T-cell (primary cell): ENCODE results near the gene PDHX. TPM values are rescaled to one million over a fixed set of nuclear protein-coding genes. Genes with fewer than 3 reads are reported as not detected.
A peak's percentile ranks its signal among the peaks of the same experiment; 100 is the strongest.

ENCODE experiments used
- ATAC-seq, 4 experiments: fragments of 200-7000 bp in 3 of 4; fragments of 150-1000 bp in 1 of 4; cut with Tn5 transposase; replicated peaks in 1 of 4; 1 replicate in 3 of 4; 2 replicates in 1 of 4; pipeline ENCODE4 v1.10.0; 2021; ENCODE audit warnings: moderate library complexity in 3 of 4, mild to moderate bottlenecking in 2 of 4, moderate number of reproducible peaks in 1 of 4
- CTCF ChIA-PET, 2 donors: fragments of 300-600 bp; sonication (Branson Sonifier 250); formaldehyde crosslinking; loops; one replicate each; lab custom pipeline; 2022; ENCODE audit warnings: antibody characterized with exemption in 2 of 2; lab: Charles Lee
- POLR2A ChIA-PET, 2 donors: fragments of 300-600 bp; sonication (Branson Sonifier 250); formaldehyde crosslinking; loops; one replicate each; lab custom pipeline; 2022; ENCODE audit warnings: antibody characterized with exemption in 2 of 2; lab: Charles Lee
- DNase-seq, 35 experiments: peaks; one replicate each; pipeline versions ENCODE4 v3.0.0 to v3.0.0-alpha.2; 2013 to 2023
- H3K27ac ChIP-seq: one replicate; pipeline ENCODE4 v1.5.1; 2013; ENCODE audit warnings: low read length
- H3K27me3 ChIP-seq, 2 experiments: replicated peaks in 1 of 2; 1 replicate in 1 of 2; 2 replicates in 1 of 2; pipeline versions ENCODE4 v1.6.1 to v1.7.0; 2013; ENCODE audit warnings: low read length in 1 of 2, mixed read lengths in 1 of 2; ENCODE audit not compliant: control insufficient read depth in 2 of 2, insufficient read depth in 2 of 2; ENCODE audit errors: extremely low read depth in 1 of 2
- H3K36me3 ChIP-seq, 2 donors: 1 replicate in 1 of 2; 2 replicates in 1 of 2; pipeline versions ENCODE4 v1.6.1 to v1.7.0; 2013; ENCODE audit warnings: low read length in 1 of 2; ENCODE audit not compliant: control insufficient read depth in 2 of 2, insufficient read depth in 1 of 2; ENCODE audit errors: extremely low read depth in 1 of 2
- H3K4me1 ChIP-seq, 2 experiments: 1 replicate in 1 of 2; 2 replicates in 1 of 2; pipeline versions ENCODE4 v1.6.1 to v1.7.0; 2013; ENCODE audit warnings: low read length in 2 of 2, mixed read lengths in 1 of 2; ENCODE audit not compliant: insufficient read depth in 2 of 2, control insufficient read depth in 1 of 2; ENCODE audit errors: extremely low read depth in 1 of 2
- H3K4me3 ChIP-seq, 2 donors: 1 replicate in 1 of 2; 2 replicates in 1 of 2; pipeline versions ENCODE4 v1.5.1 to v1.7.0; 2013; ENCODE audit warnings: mild to moderate bottlenecking in 2 of 2, low read length in 1 of 2, moderate library complexity in 1 of 2; ENCODE audit not compliant: control insufficient read depth in 1 of 2; ENCODE audit errors: extremely low read depth in 1 of 2
- H3K9me3 ChIP-seq: 2 replicates; pipeline ENCODE4 v1.7.0; 2013
- H3K27ac Mint-ChIP-seq, 2 donors: one replicate each; pipeline ENCODE4 v1.8.0; 2020 to 2021; ENCODE audit warnings: mild to moderate bottlenecking in 2 of 2, mixed read lengths in 2 of 2
- H3K27me3 Mint-ChIP-seq, 2 donors: one replicate each; pipeline ENCODE4 v1.8.0; 2021 to 2022; ENCODE audit warnings: mixed read lengths in 2 of 2
- H3K36me3 Mint-ChIP-seq: one replicate; pipeline ENCODE4 v1.8.0; 2021; ENCODE audit warnings: mixed read lengths
- H3K4me1 Mint-ChIP-seq, 3 donors: one replicate each; pipeline ENCODE4 v1.8.0; 2020 to 2022; ENCODE audit warnings: mixed read lengths in 3 of 3, mild to moderate bottlenecking in 1 of 3
- H3K4me3 Mint-ChIP-seq, 3 donors: one replicate each; pipeline ENCODE4 v1.8.0; 2020 to 2022; ENCODE audit warnings: mild to moderate bottlenecking in 3 of 3, mixed read lengths in 3 of 3, moderate library complexity in 3 of 3
- H3K9me3 Mint-ChIP-seq, 3 donors: one replicate each; pipeline ENCODE4 v1.8.0; 2020 to 2022; ENCODE audit warnings: mixed read lengths in 3 of 3
- WGBS: methylation state at CpG from one replicate; pipeline ENCODE4 v1.1.5; 2013; ENCODE audit warnings: missing lambda C conversion rate; ENCODE audit not compliant: insufficient coverage; 5-methylcytosine and 5-hydroxymethylcytosine counted together
- total RNA-seq, 35 experiments: library from RNA in 6 of 35; stranded (reverse) in 6 of 35; fragments of 120-200 nt in 1 of 35; gene quantifications; one replicate each; pipeline versions ENCODE4 v1.2.1 to v1.2.4 and lab custom pipeline; 2013 to 2026

The PDHX gene
- total RNA-seq, 5 donors from 2014 or later (not counting 1 experiment from before 2014, with no cell fraction given): 21.7 to 36.4 (median 26.1) TPM

DNA sequence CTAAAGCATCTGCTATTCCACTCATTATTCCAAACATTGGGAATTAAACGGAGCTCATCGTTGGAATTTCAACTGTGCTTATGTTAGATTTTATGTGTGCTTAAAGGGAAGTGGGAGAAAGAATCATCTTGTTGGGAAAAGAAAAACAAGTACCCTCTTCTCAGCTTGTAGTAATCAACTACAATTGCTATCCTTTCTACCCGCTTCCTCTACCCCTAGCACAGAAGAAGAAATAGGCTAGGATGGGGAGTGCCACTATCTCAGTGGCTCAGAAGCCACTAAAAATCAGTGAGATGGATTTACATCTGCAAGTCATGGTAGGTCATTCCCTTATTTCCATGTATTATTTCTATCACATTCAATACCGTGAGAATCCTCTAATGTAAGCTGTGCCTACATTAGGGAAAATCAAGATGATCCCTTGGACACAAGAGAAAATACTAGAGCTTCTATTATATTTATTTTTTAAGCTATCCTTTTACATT lies 124.7 kb downstream of the PDHX start:
- CTCF ChIA-PET: interaction anchor here (0.7 to 1.9 kb wide), 13 partner anchors 8 to 265 kb away, joined by 3 to 6 read pairs (median 3); no protein-coding TSS in a partner anchor
- no peaks in the 10 kb centered on the region for H3K27me3 ChIP-seq
- WGBS: no CpG with 5 or more reads among the region's 4 CpGs
- peak overlapping the region; percentile 97 for H3K27ac ChIP-seq
- H3K4me3 ChIP-seq: peak overlapping the region in 1 of 2 donors; percentile 53
- H3K4me1 ChIP-seq: peaks cover 35 to 65% of the 10 kb centered on the region in 2 experiments
- Mint-ChIP-seq H3K36me3 (no peaks in the 10 kb centered on the region), H3K27ac (peak overlapping the region; percentile 95 to 99), H3K4me3 (peak overlapping the region; percentile 78 to 86 (median 80)), H3K9me3 (no peaks in the 10 kb centered on the region), H3K27me3 (no peaks in the 10 kb centered on the region), H3K4me1 (peaks cover 61 to 84% (median 73%) of the 10 kb centered on the region in 3 donors)
- H3K9me3 ChIP-seq: no peaks in the 10 kb centered on the region
- ATAC-seq: no peak
- no peaks in the 10 kb centered on the region for H3K36me3 ChIP-seq
- POLR2A ChIA-PET: interaction anchor here (0.5 to 6.0 kb wide), 24 partner anchors 10 to 905 kb away, joined by 3 to 72 read pairs (median 4); partner anchors contain the start of gene CD44 (in 1 of the 2)
- DNase-seq: no peak

DNA sequence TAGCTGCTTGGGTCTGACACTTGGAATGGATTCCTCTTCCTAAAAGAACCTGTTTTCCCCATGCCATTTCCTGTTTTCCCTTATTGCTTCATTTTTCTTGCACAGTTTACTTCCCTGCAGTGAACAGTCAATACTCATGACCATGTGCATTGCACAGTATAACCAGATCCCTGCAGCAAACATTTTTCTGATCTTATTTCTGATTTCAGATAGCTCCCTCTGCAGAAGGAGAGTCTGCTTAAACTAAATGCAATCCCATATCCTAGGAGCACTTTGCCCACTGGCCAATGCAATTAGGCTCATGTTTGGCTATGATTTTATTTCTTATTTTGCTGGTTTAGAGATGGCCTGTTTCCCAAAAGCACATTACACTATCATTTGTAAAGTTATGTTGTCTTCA lies 125.8 kb downstream of the PDHX start:
- Histone ChIP-seq H3K27ac (no peak overlapping the region), H3K4me1 (peaks cover 44 to 76% of the 10 kb centered on the region in 2 experiments), H3K36me3 (no peaks in the 10 kb centered on the region), H3K4me3 (no peak overlapping the region), H3K9me3 (no peaks in the 10 kb centered on the region), H3K27me3 (no peaks in the 10 kb centered on the region)
- no peak for DNase-seq
- ATAC-seq: no peak
- H3K9me3 Mint-ChIP-seq: no peaks in the 10 kb centered on the region
- ChIA-PET CTCF (interaction anchor here (0.6 to 1.6 kb wide), 2 partner anchors 9 to 133 kb away, joined by 3 to 6 read pairs; no protein-coding TSS in a partner anchor), POLR2A (interaction anchor here in 1 of 2 donors (1.3 to 6.0 kb wide), 3 partner anchors 97 to 205 kb away, joined by 4 to 72 read pairs (median 24); partner anchors contain the start of gene CD44)
- peak overlapping the region; percentile 86 to 88 for H3K27ac Mint-ChIP-seq
- no peaks in the 10 kb centered on the region for H3K36me3 Mint-ChIP-seq
- no peaks in the 10 kb centered on the region for H3K27me3 Mint-ChIP-seq
- no peak overlapping the region for H3K4me3 Mint-ChIP-seq
- H3K4me1 Mint-ChIP-seq: peaks cover 72 to 89% (median 81%) of the 10 kb centered on the region in 3 donors

DNA sequence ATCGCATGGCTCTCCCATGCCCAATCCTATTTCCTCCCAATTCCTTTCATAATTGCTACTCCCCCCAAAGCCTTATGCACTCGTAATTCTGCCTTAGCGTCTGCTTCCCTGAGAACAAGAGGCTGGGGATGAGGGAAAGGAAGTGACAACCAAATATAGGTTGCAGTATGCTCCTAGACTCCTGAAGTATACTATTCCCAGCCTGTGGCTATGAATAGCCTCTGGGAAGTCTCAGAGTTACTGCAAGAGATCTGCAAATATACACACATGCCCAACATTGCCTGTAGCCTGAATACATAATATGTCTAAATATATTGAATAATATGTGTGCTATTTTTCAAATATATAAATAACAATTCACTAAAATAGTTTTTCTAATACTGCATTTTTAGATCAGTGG lies 126.5 kb downstream of the PDHX start:
- WGBS: no CpG with 5 or more reads among the region's 3 CpGs
- Mint-ChIP-seq H3K36me3 (no peaks in the 10 kb centered on the region), H3K4me3 (no peak overlapping the region)

DNA sequence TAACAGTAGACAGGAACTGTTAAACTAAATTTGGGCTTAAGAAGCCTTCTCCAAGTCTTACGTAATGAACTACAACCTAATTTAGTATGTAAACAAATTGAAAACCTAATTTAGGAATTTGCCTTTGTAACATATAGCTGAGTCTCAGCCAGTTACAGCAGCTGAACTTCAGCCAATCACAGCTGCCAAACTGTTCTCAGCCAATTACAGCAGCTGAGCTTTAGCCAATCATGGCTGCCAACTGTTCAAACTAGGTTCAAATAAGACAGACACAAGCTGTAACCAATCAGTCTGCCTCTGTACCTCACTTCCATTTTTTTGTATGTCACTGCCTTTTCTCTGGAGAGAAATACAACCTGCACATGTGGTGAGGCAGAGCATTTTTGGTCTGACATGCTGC lies 127.5 kb downstream of the PDHX start:
- no peaks in the 10 kb centered on the region for H3K36me3 ChIP-seq
- no peak overlapping the region for H3K4me3 ChIP-seq
- DNase-seq (peak in 1 of 35 experiments; percentile 41), ATAC-seq (no peak)
- no peaks in the 10 kb centered on the region for H3K9me3 ChIP-seq
- CTCF ChIA-PET: interaction anchor here (0.5 to 1.6 kb wide), 7 partner anchors 13 to 131 kb away, joined by 3 to 5 read pairs (median 3); no protein-coding TSS in a partner anchor
- H3K4me1 ChIP-seq: peaks cover 60 to 88% of the 10 kb centered on the region in 2 experiments
- H3K27me3 ChIP-seq: no peaks in the 10 kb centered on the region
- no peak overlapping the region for H3K27ac ChIP-seq
- POLR2A ChIA-PET: interaction anchor here (0.6 to 6.0 kb wide), 9 partner anchors 16 to 291 kb away, joined by 3 to 72 read pairs (median 3); partner anchors contain the start of gene CD44 (in 1 of the 2)
- H3K4me1 Mint-ChIP-seq: peaks cover 89 to 93% (median 90%) of the 10 kb centered on the region in 3 donors
- no peak overlapping the region for H3K27ac Mint-ChIP-seq
- WGBS: no CpG with 5 or more reads among the region's 1 CpG
- no peak overlapping the region for H3K4me3 Mint-ChIP-seq
- no peaks in the 10 kb centered on the region for H3K27me3 Mint-ChIP-seq
- no peaks in the 10 kb centered on the region for H3K36me3 Mint-ChIP-seq
- H3K9me3 Mint-ChIP-seq: peaks cover 0 to 1% (median 0%) of the 10 kb centered on the region in 3 donors

More for the DNA sequence above, 126.5 kb downstream of the PDHX start:
- DNase-seq: no peak
- Histone ChIP-seq H3K27me3 (no peaks in the 10 kb centered on the region), H3K4me3 (no peak overlapping the region), H3K9me3 (no peaks in the 10 kb centered on the region), H3K4me1 (peaks cover 51 to 82% of the 10 kb centered on the region in 2 experiments), H3K36me3 (no peaks in the 10 kb centered on the region), H3K27ac (no peak overlapping the region)
- ATAC-seq: no peak
- Mint-ChIP-seq H3K27ac (peak overlapping the region; percentile 53 to 88), H3K27me3 (no peaks in the 10 kb centered on the region), H3K4me1 (peaks cover 79 to 93% (median 86%) of the 10 kb centered on the region in 3 donors), H3K9me3 (no peaks in the 10 kb centered on the region)
- POLR2A ChIA-PET: interaction anchor here in 1 of 2 donors (2.7 to 6.0 kb wide), 2 partner anchors 97 to 124 kb away, joined by 24 to 72 read pairs; partner anchors contain the start of gene CD44
- CTCF ChIA-PET: interaction anchor here (1.2 to 1.4 kb wide), 3 partner anchors 41 to 122 kb away, joined by 3 to 5 read pairs (median 3); no protein-coding TSS in a partner anchor

DNA sequence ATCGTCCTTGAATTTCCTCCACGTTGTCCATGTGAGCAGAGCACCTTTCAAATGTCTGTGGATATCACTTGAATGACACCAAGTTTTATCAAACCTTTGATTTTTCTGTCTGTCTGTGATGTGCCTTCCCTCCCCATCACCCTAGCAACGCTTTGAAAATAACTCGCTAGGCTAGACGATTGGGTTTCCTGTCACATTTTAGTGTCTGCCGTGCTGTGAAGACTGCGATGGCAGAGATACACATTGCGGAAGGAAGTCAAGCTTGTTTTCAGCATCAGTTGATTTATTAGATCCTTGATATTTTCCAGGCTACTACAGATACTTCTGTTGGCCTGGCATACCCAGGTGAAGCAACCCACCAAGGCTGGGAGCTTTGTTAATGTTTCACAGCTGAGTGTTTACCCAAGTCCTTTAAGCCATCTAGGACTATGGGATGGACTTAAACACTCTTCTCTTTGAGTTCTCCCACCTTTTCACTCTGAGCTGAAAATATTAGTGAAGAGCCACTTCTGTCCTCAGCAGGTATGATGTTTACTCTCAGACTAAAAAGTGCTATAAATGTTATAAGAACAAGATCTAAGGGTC lies 128.9 kb downstream of the PDHX start:
- H3K4me3 ChIP-seq: peak overlapping the region; percentile 2 to 5
- H3K36me3 ChIP-seq: no peaks in the 10 kb centered on the region
- ChIA-PET CTCF (interaction anchor here in 1 of 2 donors (0.8 to 1.6 kb wide), 8 partner anchors 12 to 120 kb away, joined by 3 to 12 read pairs (median 4); no protein-coding TSS in a partner anchor), POLR2A (interaction anchor here (0.6 to 6.0 kb wide), 19 partner anchors 14 to 289 kb away, joined by 3 to 72 read pairs (median 4); partner anchors contain the start of gene CD44 (in 1 of the 2))
- H3K27me3 ChIP-seq: no peaks in the 10 kb centered on the region
- H3K27ac ChIP-seq: peak overlapping the region; percentile 98
- Mint-ChIP-seq H3K4me1 (peaks cover 93 to 98% (median 94%) of the 10 kb centered on the region in 3 donors), H3K27me3 (no peaks in the 10 kb centered on the region), H3K4me3 (peak overlapping the region; percentile 68 to 81 (median 77)), H3K27ac (peak overlapping the region; percentile 100), H3K36me3 (no peaks in the 10 kb centered on the region), H3K9me3 (peaks cover 0 to 1% (median 0%) of the 10 kb centered on the region in 3 donors)
- WGBS: 2% methylated on average over 6 of the region's 8 CpGs
- DNase-seq (peak; percentile 42 to 96 (median 79)), ATAC-seq (peak; percentile 75 to 83 (median 82))
- no peaks in the 10 kb centered on the region for H3K9me3 ChIP-seq
- H3K4me1 ChIP-seq: peaks cover 64 to 86% of the 10 kb centered on the region in 2 experiments
